WERI-Rb-1 (cell line): ENCODE data around the gene PTMA.

Experiments
- DNase-seq: peaks from one replicate; pipeline ENCODE4 v3.0.0-alpha.2; 2020
- H3K27ac ChIP-seq: fragments of 250-450 bp; sonication (Bioruptor Pico); 2 replicates; pipeline ENCODE4 v1.5.1; 2020; ENCODE audit warnings: mild to moderate bottlenecking, moderate library complexity
- H3K27me3 ChIP-seq: fragments of 250-450 bp; sonication (Bioruptor Pico); 2 replicates; pipeline ENCODE4 v1.5.1; 2021; ENCODE audit warnings: mild to moderate bottlenecking, low read depth, moderate library complexity; ENCODE audit not compliant: insufficient read depth, severe bottlenecking
- H3K36me3 ChIP-seq: fragments of 250-450 bp; sonication (Bioruptor Pico); 2 replicates; pipeline ENCODE4 v1.5.1; 2020; ENCODE audit warnings: mild to moderate bottlenecking, moderate library complexity
- H3K4me3 ChIP-seq: 2 replicates; pipeline ENCODE4 v1.5.1; 2011; ENCODE audit warnings: low read depth, mild to moderate bottlenecking, control low read depth, low read length
- H3K9me3 ChIP-seq: fragments of 250-450 bp; sonication (Bioruptor Pico); 2 replicates; pipeline ENCODE4 v1.5.1; 2021; ENCODE audit warnings: mild to moderate bottlenecking, moderate library complexity; ENCODE audit not compliant: severe bottlenecking
- CTCF ChIP-seq: IDR thresholded peaks from 2 replicates; pipeline ENCODE4 v1.5.1; 2011; ENCODE audit warnings: low read depth, mild to moderate bottlenecking, control low read depth, inconsistent platforms, low read length

Gene PTMA

GRCh38 chr2:231715988-231716616, 7.8 kb downstream of the PTMA start:
- Histone ChIP-seq H3K9me3 (peaks cover 2% of the 10 kb centered on the region), H3K4me3 (no peak overlapping the region), H3K27me3 (no peaks in the 10 kb centered on the region), H3K27ac (no peak overlapping the region), H3K36me3 (peaks cover 34% of the 10 kb centered on the region)
- no peak for DNase-seq
- no peak for TF ChIP-seq CTCF

- H3K27ac ChIP-seq = no peak overlapping the region; the same call in 1 of the 2 replicates
- TF ChIP-seq CTCF = no peak
- peaks cover 2% of the 10 kb centered on the region for H3K9me3 ChIP-seq
- H3K36me3 ChIP-seq = peaks cover 27% of the 10 kb centered on the region
- no peaks in the 10 kb centered on the region for H3K27me3 ChIP-seq
- DNase-seq = no peak
- H3K4me3 ChIP-seq = no peak overlapping the region
These were observed 8.4 kb downstream of the PTMA start for GRCh38 chr2:231716666-231717280.

GRCh38 chr2:231717281-231718171, 9.2 kb downstream of the PTMA start:
- no peak for TF ChIP-seq CTCF
- H3K27me3 ChIP-seq = no peaks in the 10 kb centered on the region
- DNase-seq = peak; percentile 69
- peaks cover 2% of the 10 kb centered on the region for H3K9me3 ChIP-seq
- H3K4me3 ChIP-seq = no peak overlapping the region
- H3K36me3 ChIP-seq = peaks cover 19% of the 10 kb centered on the region
- peak overlapping the region; percentile 82 for H3K27ac ChIP-seq

GRCh38 chr2:231718799-231719198, 10.5 kb downstream of the PTMA start:
- peaks cover 2% of the 10 kb centered on the region for H3K9me3 ChIP-seq
- DNase-seq = no peak
- H3K36me3 ChIP-seq = peaks cover 12% of the 10 kb centered on the region
- no peak overlapping the region for H3K27ac ChIP-seq
- no peak overlapping the region for H3K4me3 ChIP-seq
- no peaks in the 10 kb centered on the region for H3K27me3 ChIP-seq
- no peak for TF ChIP-seq CTCF

GRCh38 chr2:231720292-231720986, 12.1 kb downstream of the PTMA start:
- no peak for DNase-seq
- H3K36me3 ChIP-seq = no peaks in the 10 kb centered on the region
- no peak overlapping the region for H3K4me3 ChIP-seq
- no peak overlapping the region for H3K27ac ChIP-seq
- no peak for TF ChIP-seq CTCF
- H3K9me3 ChIP-seq = peaks cover 2% of the 10 kb centered on the region
- no peaks in the 10 kb centered on the region for H3K27me3 ChIP-seq
